Activated gamma-delta T cell treated with Interleukin-2 at 50 U/mL for 16 hours (primary cell): ENCODE data around the gene NPL.

ENCODE experiments used
- DNase-seq: peaks from one replicate; pipeline ENCODE4 v3.0.0-alpha.2; 2020

NPL gene, protein sequence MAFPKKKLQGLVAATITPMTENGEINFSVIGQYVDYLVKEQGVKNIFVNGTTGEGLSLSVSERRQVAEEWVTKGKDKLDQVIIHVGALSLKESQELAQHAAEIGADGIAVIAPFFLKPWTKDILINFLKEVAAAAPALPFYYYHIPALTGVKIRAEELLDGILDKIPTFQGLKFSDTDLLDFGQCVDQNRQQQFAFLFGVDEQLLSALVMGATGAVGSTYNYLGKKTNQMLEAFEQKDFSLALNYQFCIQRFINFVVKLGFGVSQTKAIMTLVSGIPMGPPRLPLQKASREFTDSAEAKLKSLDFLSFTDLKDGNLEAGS

DNA sequence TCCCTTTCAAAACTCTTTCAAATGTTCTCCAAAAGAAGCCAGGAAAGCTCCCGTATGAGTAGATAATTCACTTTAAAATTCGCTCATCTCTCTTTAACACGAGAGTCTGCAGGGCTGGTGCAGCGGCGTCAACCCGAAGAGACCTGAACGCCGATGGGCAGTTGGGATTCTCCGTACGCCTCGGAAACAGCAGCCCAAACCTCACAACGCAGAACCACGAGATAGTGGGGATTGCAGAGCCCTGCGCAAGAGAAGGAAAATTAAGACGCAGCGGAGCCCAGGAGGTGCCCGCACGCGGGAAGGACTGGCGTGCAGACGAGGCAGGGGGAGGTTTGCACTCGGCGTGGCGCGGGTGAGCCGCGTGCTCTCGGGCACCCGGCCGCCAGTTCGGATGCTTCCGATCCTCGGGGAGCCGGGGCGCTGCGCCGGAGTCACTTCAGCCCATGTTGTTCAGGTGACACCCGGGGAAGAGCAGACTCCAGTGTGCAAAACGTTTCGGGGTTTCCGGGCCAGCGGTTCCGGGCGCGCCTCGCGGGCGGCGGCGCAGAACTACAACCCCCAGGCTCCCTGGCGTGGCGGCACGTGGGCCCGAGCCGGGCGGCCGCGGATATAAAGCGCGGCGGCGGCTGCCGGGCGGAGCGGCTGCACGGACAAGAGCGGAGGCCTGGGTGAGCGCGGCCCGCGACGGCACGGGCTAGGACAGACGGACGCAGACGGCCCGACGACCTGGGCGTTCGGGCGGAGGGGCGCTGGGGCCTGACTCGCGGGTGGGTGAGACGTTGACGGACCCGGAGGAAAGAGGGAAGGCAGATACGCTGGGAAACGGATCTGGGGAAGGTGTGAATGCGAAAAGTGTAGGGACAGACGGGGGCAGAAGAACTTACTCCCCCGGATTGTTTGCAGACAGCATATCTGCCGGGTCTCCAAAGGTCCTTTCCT lies at the start of gene NPL:
NPL (plus strand) TSS at position 636 of the 939 bp plus-strand sequence. CDS start 4,599 bp downstream, outside the sequence.
- peak; percentile 79 for DNase-seq

GRCh38 chr1:182740120-182740519 lies 49.5 kb upstream of the NPL start:
- DNase-seq: no peak

DNA sequence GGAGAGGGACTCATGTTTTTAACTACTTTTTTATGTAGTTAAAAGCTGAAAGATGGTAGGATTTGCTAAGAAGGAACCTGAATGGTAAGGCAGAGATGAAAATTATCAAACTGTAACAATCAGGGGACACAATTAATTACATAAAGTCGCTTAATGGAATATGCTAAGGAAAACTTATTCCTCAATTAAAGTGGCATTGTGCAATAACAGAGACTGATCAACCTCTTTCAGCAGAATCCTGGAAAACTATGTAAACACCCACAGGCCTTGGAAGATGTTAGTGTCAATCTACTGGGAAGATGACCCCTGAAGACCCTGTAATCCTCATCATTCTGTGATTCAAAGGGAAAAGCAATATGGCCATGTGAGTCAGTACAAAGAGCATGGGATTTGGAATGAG lies 46.8 kb upstream of the NPL start:
- DNase-seq: no peak

GRCh38 chr1:182752077-182752988 lies 37.2 kb upstream of the NPL start:
- DNase-seq: no peak

DNA sequence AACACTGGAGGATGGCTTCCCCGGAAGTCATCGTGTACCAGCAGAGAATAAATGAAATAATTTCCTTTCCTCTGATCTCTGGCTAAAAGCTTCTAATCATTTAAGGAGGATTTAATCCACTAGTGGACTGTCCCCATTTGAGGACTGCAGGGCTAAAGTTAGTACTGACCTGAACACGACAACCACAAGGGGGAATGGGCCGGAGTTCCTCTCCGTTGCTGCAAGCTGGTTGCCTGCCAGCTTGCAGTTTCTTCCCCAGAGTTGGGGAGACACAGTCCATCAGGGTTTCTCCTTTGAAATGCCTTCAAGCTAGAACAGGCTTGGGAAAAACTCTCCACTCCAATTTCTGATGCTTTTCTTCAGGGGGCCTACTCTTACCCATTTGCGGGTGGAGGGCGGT lies 35.5 kb upstream of the NPL start:
- DNase-seq: no peak

DNA sequence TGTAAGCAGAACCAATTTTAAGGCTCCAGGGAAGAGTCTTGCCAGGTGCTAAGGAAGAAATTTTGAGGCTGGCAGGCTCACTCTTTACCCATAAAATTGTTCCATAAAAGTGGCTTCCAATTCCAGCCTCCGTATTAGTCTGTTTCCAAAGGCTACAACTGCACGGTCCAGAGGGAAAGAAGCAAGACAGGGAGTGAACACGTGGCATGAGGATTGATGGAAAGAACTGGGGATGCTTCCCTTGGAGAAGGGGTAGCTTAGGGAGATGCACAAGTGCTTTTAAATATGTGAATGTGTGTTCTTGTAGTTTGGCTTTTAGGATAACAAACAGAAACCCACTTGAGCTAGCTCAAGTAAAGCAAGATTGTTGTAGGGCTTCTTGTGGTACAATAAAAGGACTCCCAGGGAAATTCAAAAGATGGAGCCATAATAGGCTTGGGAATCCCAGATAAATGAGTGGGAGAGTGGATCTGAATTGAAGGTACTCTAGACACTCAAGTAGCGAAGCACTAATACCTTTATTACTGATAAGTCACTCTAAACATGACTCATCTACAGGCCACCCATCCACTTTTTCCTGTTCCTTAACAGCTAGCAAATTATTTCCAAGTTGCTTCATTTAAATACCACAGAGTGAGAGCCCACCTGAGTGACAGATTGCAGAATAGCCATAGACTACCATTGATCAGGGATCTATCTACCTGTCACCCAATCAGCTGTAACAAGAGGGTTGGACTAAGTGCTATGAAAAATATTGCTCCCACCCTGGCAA lies 34.8 kb upstream of the NPL start:
- no peak for DNase-seq

DNA sequence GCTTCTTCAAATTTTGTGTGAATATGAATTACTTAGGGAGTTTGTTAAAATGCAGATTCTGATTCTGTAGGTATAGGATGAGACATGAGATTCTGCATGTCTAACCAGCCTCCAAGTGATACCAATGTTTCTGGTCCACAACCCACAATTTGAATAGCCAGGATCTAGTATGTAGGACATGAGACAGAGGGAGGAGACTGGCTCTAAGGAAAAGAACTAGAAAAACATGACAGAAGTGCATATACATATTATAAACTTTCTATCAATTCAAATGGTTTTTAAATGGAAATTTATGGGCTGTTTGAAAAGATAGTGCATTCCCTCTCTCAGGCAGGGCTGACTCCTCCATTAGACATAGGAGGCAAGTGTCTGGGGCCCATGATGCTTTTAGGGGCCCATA lies 33.9 kb upstream of the NPL start:
- DNase-seq: no peak

DNA sequence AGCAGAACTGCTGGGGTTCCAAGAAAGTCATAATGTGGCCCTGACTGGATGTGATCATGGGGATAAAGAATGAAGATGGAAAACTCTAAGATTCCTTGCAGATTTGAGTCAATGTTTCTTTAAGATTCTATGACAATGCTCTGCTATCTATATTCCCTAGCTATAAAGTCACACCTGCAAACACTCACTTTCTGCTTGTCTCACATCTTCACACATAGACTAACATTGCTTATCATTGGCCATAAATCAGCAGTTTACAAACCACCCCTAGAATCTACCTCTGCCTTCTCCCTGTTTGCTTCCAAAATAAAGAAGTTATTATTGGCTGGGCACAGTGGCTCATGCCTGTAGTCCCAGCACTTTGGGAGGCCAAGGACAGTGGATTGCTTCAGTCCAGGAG lies 33.1 kb upstream of the NPL start:
- DNase-seq: no peak

GRCh38 chr1:182761396-182762395 lies 27.9 kb upstream of the NPL start:
- no peak for DNase-seq

- DNase-seq: no peak
These were observed 27.0 kb upstream of the NPL start for GRCh38 chr1:182762536-182762935.

DNA sequence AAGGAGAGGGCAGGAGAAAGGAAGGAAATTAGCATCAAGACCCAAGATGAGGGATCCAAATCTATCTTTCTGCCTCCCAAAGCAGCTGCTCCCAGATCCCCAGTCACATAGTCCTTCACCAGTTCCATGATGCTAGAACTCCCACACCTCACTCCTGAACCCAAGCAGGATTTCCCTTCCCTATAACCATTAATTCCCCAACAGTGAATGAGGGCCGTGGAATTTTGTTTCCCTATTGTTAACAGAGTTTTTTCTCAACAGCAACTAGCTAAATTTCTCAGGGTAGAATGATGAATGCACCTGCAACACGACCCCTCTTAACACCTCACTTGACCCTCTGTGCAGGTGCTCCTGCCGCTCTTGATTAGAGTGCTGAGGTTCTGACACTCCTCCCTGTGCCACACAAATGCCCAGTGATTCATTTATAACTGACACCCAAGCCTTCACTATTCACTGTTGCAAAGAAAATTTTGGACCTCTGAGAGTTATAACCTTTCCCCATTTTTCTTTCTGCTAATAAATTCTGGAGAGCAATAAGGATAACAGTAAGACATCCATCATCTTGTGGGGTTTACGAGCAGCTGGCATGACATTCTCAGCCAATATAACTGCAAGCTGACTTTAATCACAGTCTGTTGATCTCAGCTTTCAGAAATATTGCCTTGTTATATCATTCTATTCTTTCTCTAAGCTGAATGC lies 25.4 kb upstream of the NPL start:
- no peak for DNase-seq

- no peak for DNase-seq
These were observed 24.2 kb upstream of the NPL start for GRCh38 chr1:182765391-182765790.

GRCh38 chr1:182766050-182766449 lies 23.5 kb upstream of the NPL start:
- DNase-seq: no peak

DNA sequence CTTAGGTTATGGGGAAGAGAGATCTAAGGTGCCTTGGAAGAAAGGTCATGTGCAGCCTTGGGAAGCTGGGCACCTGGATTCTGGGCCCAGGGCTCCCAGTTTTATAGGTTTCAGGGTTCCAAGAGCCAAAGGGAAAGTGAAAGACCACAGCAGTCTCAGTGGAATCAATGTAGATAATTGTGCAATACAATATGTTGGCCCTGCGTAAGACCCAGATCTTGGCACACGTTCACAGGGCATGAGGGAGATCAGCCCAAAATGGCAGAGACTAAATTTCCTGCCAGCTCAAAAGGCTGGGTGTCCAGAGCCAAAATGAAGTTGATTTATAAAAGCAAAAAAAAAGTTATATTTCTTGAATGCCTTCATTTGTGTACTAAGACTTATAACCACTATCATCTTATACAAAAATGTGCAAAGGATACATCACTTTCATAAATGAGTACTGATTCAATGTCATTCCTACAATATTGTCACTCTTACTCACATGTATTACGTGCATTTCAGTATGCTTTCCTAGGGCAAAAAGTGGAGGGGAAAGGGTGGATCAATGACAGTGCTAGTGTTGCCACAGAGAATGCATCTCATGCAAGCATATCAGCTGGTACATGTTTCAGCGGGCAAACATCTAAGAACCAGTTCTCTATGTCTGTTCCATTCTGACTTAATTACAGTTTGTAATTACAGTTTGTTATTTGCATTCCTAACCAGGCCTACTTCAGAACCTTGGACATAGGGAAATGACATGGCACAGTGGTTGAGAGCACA lies 22.5 kb upstream of the NPL start:
- DNase-seq: no peak

DNA sequence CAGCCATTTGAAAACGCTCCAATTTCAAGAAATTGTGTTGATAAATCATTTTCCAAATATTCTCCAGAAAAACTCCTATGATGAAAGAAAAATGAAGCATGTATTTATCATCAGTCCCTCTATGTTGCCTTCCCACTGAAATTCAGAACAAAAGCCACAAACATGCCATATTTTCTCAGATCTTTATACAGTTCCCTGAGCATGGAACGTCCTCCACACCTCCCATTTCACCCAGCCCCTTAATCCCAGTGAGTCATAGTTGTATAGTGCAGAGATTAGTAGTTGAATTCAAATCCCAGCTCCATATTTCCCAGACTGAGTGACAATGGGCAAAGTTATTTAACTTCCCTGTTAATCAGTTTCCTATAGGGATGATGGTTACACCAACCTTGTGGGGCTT lies 20.6 kb upstream of the NPL start:
- no peak for DNase-seq

GRCh38 chr1:182770232-182770631 lies 19.3 kb upstream of the NPL start:
- no peak for DNase-seq

GRCh38 chr1:182771187-182771984 lies 18.2 kb upstream of the NPL start:
- DNase-seq: no peak

- no peak for DNase-seq
These were observed 12.2 kb upstream of the NPL start for GRCh38 chr1:182777386-182777785.

GRCh38 chr1:182778862-182779261 lies 10.7 kb upstream of the NPL start:
- DNase-seq: no peak
